Glutamatergic neuron (in vitro differentiated cells): ENCODE results near the gene SPRR2F. TPM values are rescaled to one million over a fixed set of nuclear protein-coding genes. Genes with fewer than 3 reads are reported as not detected.
"Not testable (repeated sequence)": the region's sequence is repeated elsewhere in the genome, so short reads cannot be mapped to it uniquely, and the experiment has no call there.

Experiments used
- DNase-seq: peaks from one replicate; pipeline ENCODE4 v3.0.0; 2022
- H3K27ac Mint-ChIP-seq: one replicate; pipeline ENCODE4 v1.8.0; 2020; ENCODE audit warnings: mild to moderate bottlenecking, mixed read lengths, inconsistent platforms; ENCODE audit not compliant: unreplicated experiment
- H3K27me3 Mint-ChIP-seq: one replicate; pipeline ENCODE4 v1.8.0; 2020; ENCODE audit warnings: mild to moderate bottlenecking, moderate library complexity, mixed read lengths, inconsistent platforms; ENCODE audit not compliant: unreplicated experiment
- H3K36me3 Mint-ChIP-seq: one replicate; pipeline ENCODE4 v1.8.0; 2020; ENCODE audit warnings: mild to moderate bottlenecking, mixed read lengths, inconsistent platforms; ENCODE audit not compliant: unreplicated experiment
- H3K4me1 Mint-ChIP-seq: one replicate; pipeline ENCODE4 v1.8.0; 2020; ENCODE audit warnings: mild to moderate bottlenecking, low read depth, mixed read lengths, inconsistent platforms; ENCODE audit not compliant: unreplicated experiment
- H3K4me3 Mint-ChIP-seq: one replicate; pipeline ENCODE4 v1.8.0; 2020; ENCODE audit warnings: mild to moderate bottlenecking, mixed read lengths, inconsistent platforms; ENCODE audit not compliant: unreplicated experiment
- H3K9me3 Mint-ChIP-seq: one replicate; pipeline ENCODE4 v1.8.0; 2020; ENCODE audit warnings: mild to moderate bottlenecking, moderate library complexity, mixed read lengths, inconsistent platforms; ENCODE audit not compliant: unreplicated experiment
- CTCF ChIP-seq: fragments of 200-600 bp; sonication (generic); IDR thresholded peaks from one replicate; pipeline ENCODE4 v1.5.0; 2021; ENCODE audit not compliant: partially characterized antibody, unreplicated experiment
- total RNA-seq: library from RNA; stranded (reverse); fragmentation: NEBNext Ultra II Directional; extraction: Animal tissue kit (Norgen Biotek cat#: 25700); gene quantifications from one replicate; pipeline ENCODE4 v1.2.1, GENCODE V29; 2021; ENCODE audit not compliant: unreplicated experiment

SPRR2F gene
- total RNA-seq, 1 donor from 2014 or later: not detected

GRCh38 chr1:153122831-153123421, 9.6 kb upstream of the SPRR2F start:
- no peak for DNase-seq
- H3K27me3 Mint-ChIP-seq: no peaks in the 10 kb centered on the region
- no peak overlapping the region for H3K4me3 Mint-ChIP-seq
- H3K4me1 Mint-ChIP-seq: no peaks in the 10 kb centered on the region
- peaks cover 3% of the 10 kb centered on the region for H3K9me3 Mint-ChIP-seq
- H3K27ac Mint-ChIP-seq: no peak overlapping the region
- TF ChIP-seq CTCF: no peak
- peaks cover 21% of the 10 kb centered on the region for H3K36me3 Mint-ChIP-seq

GRCh38 chr1:153120945-153121344, 7.6 kb upstream of the SPRR2F start:
- Mint-ChIP-seq H3K4me1 (no peaks in the 10 kb centered on the region), H3K36me3 (peaks cover 16% of the 10 kb centered on the region)

GRCh38 chr1:153119491-153119971, 6.2 kb upstream of the SPRR2F start:
- Mint-ChIP-seq H3K36me3 (peaks cover 7% of the 10 kb centered on the region), H3K9me3 (peaks cover 3% of the 10 kb centered on the region), H3K4me3 (no peak overlapping the region), H3K27me3 (no peaks in the 10 kb centered on the region), H3K27ac (no peak overlapping the region), H3K4me1 (no peaks in the 10 kb centered on the region)
- no peak for DNase-seq
- TF ChIP-seq CTCF: no peak

More at GRCh38 chr1:153120945-153121344, 7.6 kb upstream of the SPRR2F start:
- no peak for DNase-seq
- TF ChIP-seq CTCF: no peak
- H3K27me3 Mint-ChIP-seq: no peaks in the 10 kb centered on the region
- no peak overlapping the region for H3K27ac Mint-ChIP-seq
- peaks cover 3% of the 10 kb centered on the region for H3K9me3 Mint-ChIP-seq
- H3K4me3 Mint-ChIP-seq: no peak overlapping the region

GRCh38 chr1:153115264-153115663, 1.9 kb upstream of the SPRR2F start:
- H3K4me3 Mint-ChIP-seq, H3K4me1 Mint-ChIP-seq, H3K36me3 Mint-ChIP-seq, H3K27me3 Mint-ChIP-seq, H3K9me3 Mint-ChIP-seq, DNase-seq, H3K27ac Mint-ChIP-seq: not testable (repeated sequence)

- not testable (repeated sequence) for DNase-seq, H3K4me1 Mint-ChIP-seq, H3K27me3 Mint-ChIP-seq, H3K4me3 Mint-ChIP-seq, H3K27ac Mint-ChIP-seq, H3K36me3 Mint-ChIP-seq, H3K9me3 Mint-ChIP-seq
Observed at GRCh38 chr1:153112454-153112853, 862 bp downstream of the SPRR2F start.

GRCh38 chr1:153100245-153100644, 13.1 kb downstream of the SPRR2F start:
- Mint-ChIP-seq H3K4me1 (no peaks in the 10 kb centered on the region), H3K27me3 (peaks cover 4% of the 10 kb centered on the region), H3K36me3 (no peaks in the 10 kb centered on the region), H3K9me3 (peaks cover 5% of the 10 kb centered on the region), H3K4me3 (no peak overlapping the region), H3K27ac (no peak overlapping the region)
- TF ChIP-seq CTCF: no peak
- no peak for DNase-seq
